Measurements from ENCODE around the gene TCF4.

DNA sequence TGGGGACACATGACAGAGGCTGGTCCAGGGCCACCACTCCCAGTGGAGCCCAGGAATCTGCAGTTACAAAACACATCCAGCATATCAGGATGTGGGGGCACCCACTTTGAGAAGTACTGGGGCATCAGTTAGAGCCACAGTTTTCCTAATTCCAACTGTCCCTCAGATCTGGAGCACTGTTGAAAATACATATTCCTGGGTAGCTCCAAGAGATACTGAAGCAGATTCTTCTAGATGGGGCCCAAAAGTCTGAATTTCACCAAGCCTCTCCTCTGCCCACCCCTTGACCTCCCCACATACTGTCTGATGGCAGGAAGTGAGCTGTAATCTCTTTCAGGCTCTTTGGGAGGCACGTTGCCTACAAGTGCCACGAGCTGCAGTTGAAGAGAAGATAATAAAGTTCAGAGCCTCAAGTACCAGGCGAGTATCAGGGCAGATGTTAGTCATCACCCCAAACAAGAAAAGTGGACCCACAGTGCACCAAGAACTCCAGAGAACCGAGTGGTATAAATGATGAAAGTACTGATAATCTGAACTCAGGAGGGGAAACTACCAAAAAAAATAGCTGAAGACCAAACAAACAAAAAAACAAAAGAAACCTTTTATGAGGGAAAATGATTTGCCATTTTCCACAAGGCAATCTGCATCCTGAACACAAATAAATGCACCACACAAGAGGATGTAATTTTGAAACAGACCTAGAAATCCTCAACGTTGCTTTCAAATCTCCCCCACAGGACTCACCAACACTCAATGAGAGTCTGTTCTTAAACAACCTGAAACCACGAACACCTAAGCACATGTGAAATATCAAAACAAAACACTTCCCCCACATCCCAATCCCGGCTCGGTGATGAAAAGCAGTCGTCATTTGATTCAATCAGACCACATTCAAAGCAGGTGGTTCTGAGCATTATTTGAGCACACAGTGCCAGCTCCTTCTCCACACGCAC is 98.7 kb downstream of the TCF4 start:
- TF ChIP-seq JUND (CRISPR knock-in tag; IDR thresholded peaks at IDR 0.05) (no peak), SUZ12 (IDR thresholded peaks at IDR 0.05; ENCODE audit: low read depth, low read length) (no peak), MXI1 (IDR thresholded peaks at IDR 0.05; ENCODE audit: borderline replicate concordance, low read depth, low read length) (no peak), ZSCAN29 (CRISPR knock-in tag; conservative IDR thresholded peaks at IDR 0.05) (no peak), JUNB (CRISPR knock-in tag; IDR thresholded peaks at IDR 0.05; ENCODE audit: borderline replicate concordance) (no peak), ZNF124 (CRISPR knock-in tag; IDR thresholded peaks at IDR 0.05) (no peak), ZNF768 (CRISPR knock-in tag; IDR thresholded peaks at IDR 0.05) (no peak), REL (CRISPR knock-in tag; conservative IDR thresholded peaks at IDR 0.05) (no peak), NBN (conservative IDR thresholded peaks at IDR 0.05) (no peak), YY1 (IDR thresholded peaks at IDR 0.05; ENCODE audit: insufficient read depth, insufficient replicate concordance, low read depth, low read length) (no peak)
- TF ChIP-seq, protein P1, sequence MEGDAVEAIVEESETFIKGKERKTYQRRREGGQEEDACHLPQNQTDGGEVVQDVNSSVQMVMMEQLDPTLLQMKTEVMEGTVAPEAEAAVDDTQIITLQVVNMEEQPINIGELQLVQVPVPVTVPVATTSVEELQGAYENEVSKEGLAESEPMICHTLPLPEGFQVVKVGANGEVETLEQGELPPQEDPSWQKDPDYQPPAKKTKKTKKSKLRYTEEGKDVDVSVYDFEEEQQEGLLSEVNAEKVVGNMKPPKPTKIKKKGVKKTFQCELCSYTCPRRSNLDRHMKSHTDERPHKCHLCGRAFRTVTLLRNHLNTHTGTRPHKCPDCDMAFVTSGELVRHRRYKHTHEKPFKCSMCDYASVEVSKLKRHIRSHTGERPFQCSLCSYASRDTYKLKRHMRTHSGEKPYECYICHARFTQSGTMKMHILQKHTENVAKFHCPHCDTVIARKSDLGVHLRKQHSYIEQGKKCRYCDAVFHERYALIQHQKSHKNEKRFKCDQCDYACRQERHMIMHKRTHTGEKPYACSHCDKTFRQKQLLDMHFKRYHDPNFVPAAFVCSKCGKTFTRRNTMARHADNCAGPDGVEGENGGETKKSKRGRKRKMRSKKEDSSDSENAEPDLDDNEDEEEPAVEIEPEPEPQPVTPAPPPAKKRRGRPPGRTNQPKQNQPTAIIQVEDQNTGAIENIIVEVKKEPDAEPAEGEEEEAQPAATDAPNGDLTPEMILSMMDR (CRISPR knock-in tag; IDR thresholded peaks at IDR 0.05), result no peak
- TF ChIP-seq, protein P2, sequence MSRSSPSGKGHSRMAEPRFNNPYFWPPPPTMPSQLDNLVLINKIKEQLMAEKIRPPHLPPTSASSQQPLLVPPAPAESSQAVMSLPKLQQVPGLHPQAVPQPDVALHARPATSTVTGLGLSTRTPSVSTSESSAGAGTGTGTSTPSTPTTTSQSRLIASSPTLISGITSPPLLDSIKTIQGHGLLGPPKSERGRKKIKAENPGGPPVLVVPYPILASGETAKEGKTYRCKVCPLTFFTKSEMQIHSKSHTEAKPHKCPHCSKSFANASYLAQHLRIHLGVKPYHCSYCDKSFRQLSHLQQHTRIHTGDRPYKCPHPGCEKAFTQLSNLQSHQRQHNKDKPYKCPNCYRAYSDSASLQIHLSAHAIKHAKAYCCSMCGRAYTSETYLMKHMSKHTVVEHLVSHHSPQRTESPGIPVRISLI (CRISPR knock-in tag; IDR thresholded peaks at IDR 0.05; ENCODE audit: borderline replicate concordance), result no peak
- TF ChIP-seq, protein P3, sequence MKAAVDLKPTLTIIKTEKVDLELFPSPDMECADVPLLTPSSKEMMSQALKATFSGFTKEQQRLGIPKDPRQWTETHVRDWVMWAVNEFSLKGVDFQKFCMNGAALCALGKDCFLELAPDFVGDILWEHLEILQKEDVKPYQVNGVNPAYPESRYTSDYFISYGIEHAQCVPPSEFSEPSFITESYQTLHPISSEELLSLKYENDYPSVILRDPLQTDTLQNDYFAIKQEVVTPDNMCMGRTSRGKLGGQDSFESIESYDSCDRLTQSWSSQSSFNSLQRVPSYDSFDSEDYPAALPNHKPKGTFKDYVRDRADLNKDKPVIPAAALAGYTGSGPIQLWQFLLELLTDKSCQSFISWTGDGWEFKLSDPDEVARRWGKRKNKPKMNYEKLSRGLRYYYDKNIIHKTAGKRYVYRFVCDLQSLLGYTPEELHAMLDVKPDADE (CRISPR knock-in tag; IDR thresholded peaks at IDR 0.05), result no peak

Measured in HepG2 (cell line).